Umbilical cord (tissue), 2 donors: ENCODE results near the gene PIEZO2. TPM values are rescaled to one million over a fixed set of nuclear protein-coding genes. Genes with fewer than 3 reads are reported as not detected.
"Not testable (repeated sequence)": the region's sequence is repeated elsewhere in the genome, so short reads cannot be mapped to it uniquely, and the experiment has no call there.

Experiments
- DNase-seq: peaks from one replicate; pipeline ENCODE4 v3.0.0-alpha.2; 2015; ENCODE audit warnings: low spot score
- total RNA-seq: library from RNA; depleted of rRNA; stranded (reverse); fragments of >200 nt; gene quantifications from one replicate; pipeline ENCODE4 v1.2.3, GENCODE V29; 2014; ENCODE audit warnings: low replicate concordance; ENCODE audit not compliant: insufficient read depth

PIEZO2 gene
- total RNA-seq, 1 donor from 2014 or later = 37.3 TPM

DNA sequence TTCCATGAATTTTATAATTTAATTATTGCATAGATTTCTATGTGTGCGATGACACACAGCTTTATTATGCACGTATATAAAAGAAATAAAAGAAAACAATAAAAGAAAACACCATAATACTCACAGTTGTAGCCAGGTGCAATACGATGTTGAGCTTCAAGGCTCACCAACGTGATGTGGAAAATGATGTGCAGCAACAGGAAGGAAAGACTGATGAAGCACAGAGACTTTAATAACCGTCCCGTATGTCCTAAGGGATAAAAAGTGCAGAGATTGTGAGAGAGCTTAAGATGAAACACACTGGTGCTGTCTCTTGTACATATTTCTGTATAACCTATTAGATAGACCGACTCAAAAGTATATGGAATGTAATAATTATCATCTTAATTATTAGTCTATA is 170.0 kb downstream of the PIEZO2 start:
- DNase-seq = no peak

DNA sequence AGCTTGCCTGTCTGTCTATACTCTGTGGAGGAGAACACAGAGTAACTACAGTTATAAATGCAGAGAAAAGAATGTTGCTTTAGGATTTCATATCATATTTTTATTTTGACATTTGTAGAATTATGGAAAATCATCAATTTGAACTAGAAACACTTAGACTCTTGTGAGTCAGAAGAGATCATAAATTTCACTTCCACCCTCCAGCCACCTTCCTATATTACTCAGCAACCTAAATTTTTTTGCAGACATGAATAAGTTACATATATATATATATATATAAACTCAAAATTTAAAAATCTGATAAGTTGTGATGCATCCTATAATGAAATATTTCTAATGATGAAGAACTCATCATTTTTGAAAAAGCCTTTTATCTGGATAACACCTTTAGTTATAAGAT is 172.3 kb downstream of the PIEZO2 start:
- DNase-seq = no peak

DNA sequence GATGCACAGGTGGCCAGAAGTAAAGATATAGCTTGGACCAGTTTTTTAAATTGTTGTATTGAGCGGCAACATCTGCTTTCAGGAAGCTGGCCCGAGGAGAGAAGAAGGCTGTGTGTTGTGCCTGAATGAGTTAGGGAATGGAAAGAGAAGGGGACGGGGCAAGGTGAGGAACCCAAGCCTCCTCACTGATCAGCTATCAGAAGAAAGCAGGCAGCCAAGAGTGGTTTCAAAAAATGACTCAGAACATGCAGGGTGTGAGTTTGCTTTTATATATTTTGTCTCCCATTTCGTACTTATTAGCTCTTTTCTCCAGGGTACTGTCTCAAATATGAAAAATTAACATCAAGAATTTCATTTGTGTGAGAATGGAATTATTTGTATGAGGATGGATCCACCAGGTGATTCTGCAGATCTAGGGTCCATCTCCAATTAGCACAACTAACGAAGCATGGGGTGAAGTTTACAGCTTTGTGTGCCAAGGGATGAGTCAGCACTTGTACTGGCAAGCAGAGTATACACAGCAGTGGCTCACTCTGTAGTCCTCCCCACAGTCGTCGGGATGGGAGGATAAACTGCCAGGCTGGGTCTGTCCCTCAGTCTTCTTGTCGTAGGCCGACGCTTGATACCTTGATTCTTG is 175.7 kb downstream of the PIEZO2 start:
- DNase-seq = no peak

DNA sequence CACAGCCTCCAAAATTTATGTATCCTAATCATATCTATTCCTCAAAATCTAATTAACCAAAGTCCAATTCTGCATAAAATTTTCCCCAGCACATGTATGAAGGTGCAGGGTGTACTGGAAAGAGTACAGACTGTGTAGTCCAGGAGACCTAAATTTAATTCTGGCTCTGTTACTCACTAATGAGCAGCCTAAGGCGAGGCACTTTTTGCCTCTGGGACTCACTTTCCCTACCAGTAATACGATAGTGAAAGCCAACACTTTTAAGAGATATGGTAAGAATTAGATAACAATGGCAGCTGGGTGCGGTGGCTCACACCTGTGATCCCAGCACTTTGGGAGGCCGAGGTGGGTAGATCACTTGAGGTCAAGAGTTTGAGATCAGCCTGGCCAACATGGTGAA is 177.7 kb downstream of the PIEZO2 start:
- no peak for DNase-seq

DNA sequence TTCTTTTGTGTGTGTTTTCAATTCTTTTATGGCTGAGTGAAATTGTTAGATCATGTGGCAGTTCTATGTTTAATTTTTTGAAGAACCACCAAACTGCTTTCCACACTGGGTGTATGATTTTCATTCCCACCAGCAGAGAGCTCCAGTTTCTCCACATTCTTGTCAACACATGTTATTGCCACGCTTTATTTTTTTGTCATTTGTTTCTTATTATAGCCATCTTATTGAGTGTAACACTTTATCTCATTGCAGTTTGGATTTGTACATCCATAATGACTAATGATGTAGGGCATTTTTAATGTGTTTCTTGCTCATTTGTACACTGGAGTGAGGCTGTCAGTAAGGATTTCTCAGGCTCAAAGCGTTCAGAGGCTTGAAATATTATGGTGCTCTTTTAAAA is 184.2 kb downstream of the PIEZO2 start:
- no peak for DNase-seq

DNA sequence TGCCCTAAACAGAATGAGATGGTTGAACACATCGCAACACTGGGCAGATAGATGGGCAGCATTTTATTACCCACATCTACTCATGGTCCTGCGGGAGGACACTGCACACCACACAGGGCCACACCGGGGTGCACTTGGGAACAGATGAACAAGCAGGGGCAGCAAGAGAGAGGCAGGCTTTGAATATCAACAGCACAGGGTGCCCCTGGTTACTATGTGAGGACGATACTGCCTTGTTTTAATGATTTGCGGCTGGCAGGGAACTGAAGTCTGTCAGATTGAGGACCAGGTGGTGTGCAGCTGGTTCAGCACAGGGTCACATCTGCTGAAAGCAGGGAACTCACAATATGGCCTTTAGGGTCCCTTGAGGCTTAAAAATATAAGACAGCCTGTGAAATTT is 195.7 kb downstream of the PIEZO2 start:
- DNase-seq = no peak

DNA sequence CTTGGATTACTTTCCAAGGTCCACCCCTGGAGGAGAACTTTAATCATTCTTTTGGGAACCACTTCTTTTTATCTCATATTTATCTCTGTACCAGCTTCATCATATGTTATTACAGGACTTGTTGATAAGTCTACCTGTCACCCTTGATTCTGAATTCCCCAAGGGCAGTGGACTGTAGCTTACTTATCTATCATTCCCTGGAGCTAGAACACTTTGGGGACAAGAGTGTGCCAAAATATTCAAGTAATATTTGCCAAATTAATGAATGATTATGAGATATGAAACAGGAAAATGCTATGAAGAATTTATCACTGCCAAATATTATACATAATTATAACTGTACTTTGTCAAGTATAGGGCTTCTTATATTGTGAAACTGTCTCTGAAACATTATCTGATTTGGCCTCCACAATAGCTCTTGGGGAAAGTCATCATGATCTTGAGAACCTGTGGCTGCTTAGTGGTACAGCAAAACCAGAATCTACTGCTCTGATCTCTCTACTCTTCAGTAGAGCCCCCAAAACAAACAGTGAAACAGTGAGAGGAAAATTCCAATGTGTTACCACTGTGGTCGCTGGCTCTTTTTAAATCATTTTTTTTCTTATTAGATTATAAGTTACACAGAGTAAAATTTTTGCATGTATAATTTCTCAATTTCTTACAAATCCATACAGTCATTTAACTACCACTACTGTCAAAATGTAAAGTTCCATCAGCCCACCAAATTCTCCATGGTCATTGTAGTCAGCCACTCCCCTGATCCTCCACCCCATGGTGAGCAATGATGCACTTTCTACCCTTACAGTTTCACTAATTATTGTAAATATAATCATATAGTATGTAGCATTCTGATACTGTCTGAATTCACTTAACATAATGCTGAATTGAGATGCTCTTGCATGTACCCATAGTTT is 197.5 kb downstream of the PIEZO2 start:
- DNase-seq = no peak

DNA sequence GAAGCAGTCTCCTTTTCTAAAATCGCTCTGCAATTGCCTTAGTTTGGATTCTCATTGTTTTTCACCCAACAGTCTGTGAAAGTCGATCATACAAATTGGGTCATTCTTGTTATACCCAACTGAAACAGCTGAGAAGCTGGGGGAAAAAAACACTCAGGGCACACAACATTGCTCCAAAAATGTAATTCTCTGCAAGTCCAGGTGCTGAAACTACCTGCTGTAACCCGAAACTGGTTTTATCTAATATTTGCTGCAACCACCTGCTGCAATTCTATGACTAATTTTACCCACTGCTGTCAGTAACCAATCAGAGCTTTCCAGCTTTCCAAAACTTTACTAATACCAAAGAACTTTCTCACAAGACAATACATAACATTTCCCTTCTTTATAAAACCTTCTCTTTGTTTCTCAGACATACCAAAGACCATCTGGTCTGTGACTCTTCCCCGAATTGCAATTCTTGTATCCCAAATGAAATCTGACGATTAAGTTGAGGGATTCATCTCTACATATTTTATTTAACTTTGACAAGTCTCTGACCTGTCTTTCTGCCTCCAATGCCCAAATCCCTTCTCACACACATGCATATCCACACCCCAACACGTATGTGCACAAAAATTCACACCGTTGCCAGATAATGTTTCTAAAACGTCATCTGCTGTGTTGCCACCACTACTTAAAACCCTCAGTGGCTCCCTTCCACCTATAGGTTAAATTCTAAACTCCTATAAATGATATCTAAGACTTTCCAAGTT is 198.3 kb downstream of the PIEZO2 start:
- no peak for DNase-seq

DNA sequence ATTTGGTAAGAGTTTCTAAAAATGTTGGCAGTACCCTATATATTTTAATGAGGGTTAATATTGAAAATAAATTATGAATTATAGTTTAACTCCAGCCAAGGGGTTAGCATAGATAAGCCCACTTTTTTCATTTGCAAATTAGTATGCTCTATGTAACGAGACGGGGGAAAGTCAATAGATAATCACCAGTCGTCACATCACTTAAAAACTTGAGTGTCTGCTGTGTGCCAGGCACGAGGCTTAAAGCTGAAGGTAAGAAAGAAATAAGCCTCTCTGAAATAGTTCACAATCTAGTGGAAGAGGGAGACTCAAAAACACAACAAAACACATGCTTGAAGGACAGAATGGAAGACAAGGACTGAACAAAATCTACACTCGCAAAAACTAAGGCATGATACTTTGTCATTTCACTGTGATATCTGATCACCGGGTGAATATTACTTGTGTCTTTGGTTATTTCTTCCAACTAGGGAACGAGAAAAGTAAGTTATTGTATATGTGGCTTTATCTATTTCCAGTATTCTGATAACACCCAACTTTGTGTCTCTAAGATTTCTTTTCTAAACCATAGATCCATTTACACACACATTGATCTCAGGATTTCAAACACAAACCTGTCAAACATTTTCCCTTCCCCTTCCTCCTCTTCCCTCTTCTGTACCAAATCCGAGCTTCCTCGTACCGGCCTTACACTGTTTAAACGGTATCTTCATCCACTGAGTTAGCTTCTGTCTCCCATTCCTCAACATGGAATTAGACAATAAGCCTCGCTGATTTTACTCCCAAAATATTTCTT is 199.1 kb downstream of the PIEZO2 start:
- DNase-seq = no peak

DNA sequence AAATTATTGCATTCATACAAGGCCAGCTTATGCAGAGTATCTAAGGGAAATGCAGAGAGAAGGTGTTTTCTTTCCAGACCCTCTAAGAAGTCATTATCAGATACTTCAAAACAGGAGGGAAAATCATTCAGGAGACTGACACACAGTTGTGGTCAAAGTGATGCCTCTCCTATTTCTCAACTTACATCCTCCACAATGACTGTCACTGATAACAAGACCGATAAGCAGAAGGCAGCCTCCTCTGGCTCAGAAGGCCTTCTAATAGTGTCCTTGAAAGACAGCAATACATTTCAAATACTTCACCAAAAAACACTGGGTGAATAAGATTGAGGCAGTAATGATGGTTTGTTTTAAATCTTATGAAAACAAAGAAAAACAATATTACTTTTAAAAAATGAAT is 199.7 kb downstream of the PIEZO2 start:
- DNase-seq = no peak

DNA sequence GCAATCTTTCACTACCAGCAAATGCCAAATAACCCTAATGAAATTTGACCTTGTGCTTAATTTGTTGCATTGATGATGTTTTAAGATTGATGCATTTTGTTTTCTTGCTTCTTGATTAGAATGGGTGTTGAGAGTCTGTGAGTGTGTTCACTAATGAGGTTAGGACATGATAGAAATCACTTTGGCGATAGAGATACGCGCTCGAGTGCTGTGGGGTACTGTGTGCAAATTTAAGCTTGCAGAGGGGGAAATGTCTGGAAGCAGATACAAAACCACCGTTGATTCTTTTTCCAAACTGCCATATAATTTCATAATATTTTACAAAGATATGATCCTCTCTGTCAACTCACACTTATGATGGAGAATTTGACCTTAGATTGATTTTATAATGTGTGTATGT is 200.9 kb downstream of the PIEZO2 start:
- DNase-seq = no peak

DNA sequence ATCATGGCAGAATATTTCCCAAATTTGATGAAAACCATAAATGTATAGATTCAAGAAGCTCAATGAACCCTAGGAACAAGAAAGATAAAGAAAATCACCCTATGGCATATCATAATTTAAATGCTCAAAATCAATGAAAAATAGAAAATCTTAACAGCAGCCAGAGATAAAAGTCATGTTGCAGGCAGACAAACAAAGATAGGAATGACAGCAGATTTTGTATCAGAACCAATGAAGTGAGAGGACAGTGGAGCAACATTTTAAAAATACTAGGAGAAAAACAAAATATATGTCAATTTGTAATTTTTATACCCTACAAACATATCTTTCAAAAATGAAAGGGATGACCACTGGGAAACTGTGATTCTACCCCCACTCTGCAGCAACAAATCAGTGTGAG is 203.3 kb downstream of the PIEZO2 start:
- DNase-seq = no peak

DNA sequence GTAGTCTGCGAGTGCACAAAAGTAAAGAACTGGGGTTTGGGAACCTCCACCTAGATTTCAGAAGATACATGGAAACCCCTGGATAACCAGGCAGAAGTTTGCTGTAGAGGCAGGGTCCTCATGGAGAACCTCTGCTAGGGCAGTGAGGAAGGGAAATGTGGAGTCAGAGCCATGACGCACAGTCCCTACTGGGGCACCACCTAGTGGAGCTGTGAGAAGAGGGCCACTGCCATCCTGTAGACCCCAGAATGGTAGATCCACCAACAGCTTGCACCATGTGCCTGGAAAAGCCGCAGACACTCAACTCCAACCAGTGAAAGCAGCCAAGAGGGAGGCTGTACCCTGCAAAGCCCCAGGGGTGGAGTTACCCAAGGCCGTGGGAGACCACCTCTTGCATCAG is 206.4 kb downstream of the PIEZO2 start:
- DNase-seq = no peak

DNA sequence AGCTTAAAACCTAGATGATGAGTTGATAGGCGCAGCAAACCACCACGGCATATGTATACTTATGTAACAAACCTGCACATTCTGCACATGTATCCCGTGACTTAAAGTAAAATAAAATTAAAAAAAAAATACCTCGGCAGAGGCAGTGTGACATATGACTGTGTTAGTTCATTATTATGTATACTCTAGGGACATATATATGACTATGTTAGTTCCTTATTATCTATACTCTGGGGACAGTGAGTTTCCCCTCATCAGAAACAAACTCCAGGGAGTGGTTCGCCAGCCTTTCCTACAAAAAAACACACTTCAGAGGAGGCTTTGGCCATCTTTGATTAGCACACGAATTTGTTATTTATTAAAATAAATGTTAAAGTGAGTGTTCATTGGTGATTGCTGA is 209.5 kb downstream of the PIEZO2 start:
- no peak for DNase-seq

DNA sequence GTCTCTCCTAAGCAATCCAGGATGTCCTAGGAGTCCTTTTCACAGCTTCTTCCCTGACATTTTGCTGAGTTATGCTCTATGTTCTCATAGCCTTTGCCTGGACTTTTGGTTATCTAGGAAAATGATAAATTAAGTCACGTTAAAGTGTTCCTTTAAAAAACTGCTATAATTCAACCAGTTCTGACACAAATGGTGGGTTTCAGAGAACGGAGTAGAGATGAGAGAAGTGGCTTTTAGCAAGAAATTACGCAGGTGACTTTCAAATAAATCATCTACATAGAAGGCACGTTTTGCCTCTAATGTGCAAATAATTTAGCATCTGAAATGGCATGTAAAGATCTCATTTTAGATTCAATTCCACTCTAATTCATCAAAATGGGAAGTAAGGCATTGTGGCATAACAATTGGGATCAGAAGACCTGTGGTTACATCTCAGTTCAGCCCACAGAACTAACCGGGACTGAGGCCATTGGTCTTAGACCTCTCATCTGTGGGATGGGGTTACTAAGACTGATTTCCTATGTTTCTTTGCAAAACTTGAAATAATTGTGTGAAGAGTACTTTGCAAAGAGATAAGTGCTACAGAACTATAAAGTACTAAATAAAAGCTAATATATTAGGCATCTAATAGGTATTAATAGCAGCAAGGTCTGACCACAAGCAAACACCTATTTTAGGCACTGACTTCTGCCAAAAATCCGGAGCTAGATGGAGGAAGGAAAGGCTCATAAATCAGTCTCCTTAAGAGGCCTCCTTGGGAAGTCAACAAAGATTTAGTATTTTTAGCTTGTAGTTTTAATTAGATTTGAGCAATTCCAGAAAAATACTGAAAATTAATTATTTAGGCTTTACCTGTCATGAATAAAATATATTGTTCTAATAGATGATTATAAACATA is 211.4 kb downstream of the PIEZO2 start:
- DNase-seq = no peak

DNA sequence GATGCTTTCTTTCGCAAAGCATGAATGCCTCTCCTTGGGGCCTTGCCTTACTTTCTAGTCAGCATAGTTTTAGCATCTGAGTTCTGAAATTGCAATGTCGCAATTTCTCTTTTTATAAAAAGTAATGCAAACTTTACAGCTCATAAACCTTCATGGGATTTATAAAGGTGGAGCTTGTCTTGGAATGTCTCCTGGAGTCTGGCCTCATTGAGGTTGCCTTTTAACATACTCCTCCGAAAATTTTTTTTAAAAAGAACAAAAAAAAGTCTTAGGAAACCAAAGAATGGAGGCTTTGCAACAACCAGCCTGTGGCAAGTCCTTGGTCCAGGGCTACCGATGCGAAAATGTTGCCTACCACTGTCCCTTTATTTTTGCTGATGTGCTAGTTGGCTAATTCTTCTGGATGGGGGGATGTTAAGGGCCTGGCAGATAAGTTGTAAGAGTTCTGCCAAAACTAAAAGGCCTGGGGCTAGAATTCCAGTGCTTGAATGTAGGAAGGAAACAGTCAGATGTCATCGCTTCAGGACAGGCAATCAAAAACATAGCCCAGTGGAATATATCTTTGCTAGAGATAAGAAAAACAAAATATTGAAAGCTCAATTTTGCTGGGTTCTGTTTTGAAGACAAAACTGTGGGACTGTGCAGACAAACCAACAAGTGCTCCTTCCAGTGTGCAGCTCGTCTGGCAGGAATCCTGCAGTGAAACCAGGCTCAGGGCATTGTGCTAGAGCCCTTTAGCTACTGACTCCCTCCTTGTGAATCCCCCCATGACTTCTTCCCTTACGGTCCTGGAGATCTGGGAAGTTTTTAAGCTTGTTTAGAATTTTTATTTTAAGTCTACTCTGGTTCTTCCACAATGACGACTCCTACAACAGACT is 213.0 kb downstream of the PIEZO2 start:
- DNase-seq = peak; percentile 46

DNA sequence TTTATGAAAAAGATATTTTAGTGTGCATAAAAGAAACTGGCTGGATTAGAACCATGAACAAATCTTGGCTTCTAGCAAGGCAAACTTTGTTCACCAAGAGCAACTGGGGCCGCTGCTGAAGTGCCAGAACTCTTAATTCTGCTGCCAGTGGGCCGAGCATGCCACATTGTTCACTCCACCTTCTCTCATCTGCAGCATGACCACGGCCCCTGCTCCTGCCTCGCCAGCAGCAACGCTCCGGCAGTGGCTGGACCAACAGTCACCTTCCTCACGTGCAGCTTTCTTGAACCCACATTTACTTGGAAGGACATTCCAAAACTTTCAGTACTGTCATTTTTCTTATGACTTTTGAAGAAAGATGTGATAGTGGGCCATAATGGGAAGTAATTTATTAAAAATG is 213.8 kb downstream of the PIEZO2 start:
- DNase-seq = no peak

DNA sequence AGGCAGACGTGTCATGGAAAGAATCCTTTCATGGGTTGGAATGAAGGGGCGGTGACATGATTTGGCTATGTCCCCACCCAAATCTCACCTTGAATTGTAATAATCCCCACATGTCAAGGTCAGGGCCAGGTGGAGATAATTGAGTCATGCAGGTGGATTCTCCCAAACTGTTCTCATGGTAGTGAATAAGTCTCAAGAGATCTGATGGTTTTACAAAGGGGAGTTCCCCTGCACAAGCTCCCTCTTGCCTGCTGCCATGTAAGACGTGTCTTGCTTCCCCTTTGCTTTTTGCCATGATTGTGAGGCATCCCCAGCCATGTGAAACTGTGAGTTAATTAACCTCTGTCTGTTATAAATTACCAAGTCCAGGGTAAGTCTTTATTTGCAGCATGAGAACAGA is 215.7 kb downstream of the PIEZO2 start:
- not testable (repeated sequence) for DNase-seq

DNA sequence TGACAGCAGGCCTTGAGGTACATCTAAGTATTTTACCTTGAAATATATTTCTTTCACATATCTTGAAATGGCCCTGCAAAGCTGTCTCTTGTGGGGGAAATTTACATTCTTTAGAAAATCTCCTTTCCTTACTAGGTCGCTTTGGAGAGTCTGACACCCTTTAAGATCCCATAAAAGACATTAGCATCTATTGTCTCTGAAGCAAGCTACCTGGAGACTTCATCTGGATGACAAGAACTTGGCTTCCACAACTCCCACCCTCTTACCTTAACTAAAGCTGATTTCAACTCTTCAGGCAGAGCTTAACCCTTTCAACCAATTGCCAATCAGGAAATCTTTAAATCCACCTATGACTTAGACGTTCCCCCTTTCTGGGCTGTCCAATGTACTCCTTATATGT is 219.3 kb downstream of the PIEZO2 start:
- DNase-seq = no peak
